Ammon's horn (tissue), 1 donor: ENCODE results near the gene RBM26.

Experiments
- DNase-seq: peaks from one replicate; pipeline ENCODE4 v3.0.0-alpha.2; 2016; ENCODE audit warnings: low spot score

RBM26 gene

GRCh38 chr13:79423801-79424642, 18.0 kb upstream of the RBM26 start:
- peak; percentile 41 for DNase-seq

- no peak for DNase-seq
Measured at GRCh38 chr13:79423340-79423739, 17.3 kb upstream of the RBM26 start.

GRCh38 chr13:79419365-79419764, 13.3 kb upstream of the RBM26 start:
- DNase-seq, result no peak

- DNase-seq, result no peak
Measured at GRCh38 chr13:79417741-79418140, 11.7 kb upstream of the RBM26 start.

- DNase-seq, result no peak
Measured at GRCh38 chr13:79413521-79413920, 7.5 kb upstream of the RBM26 start.

- no peak for DNase-seq
Measured at GRCh38 chr13:79409828-79410227, 3.8 kb upstream of the RBM26 start.

GRCh38 chr13:79407349-79407979, 1.4 kb upstream of the RBM26 start:
- no peak for DNase-seq

- DNase-seq, result no peak
Measured at GRCh38 chr13:79406597-79406908, 498 bp upstream of the RBM26 start.

GRCh38 chr13:79405501-79405830, 589 bp downstream of the RBM26 start:
- DNase-seq, result peak; percentile 26

- no peak for DNase-seq
Measured at GRCh38 chr13:79404985-79405384, 1.1 kb downstream of the RBM26 start.

- DNase-seq, result no peak
Measured at GRCh38 chr13:79404361-79404760, 1.7 kb downstream of the RBM26 start.

GRCh38 chr13:79403113-79403512, 2.9 kb downstream of the RBM26 start:
- DNase-seq, result no peak

GRCh38 chr13:79402679-79403078, 3.4 kb downstream of the RBM26 start:
- DNase-seq, result no peak

- DNase-seq, result no peak
Measured at GRCh38 chr13:79402074-79402635, 3.9 kb downstream of the RBM26 start.

- no peak for DNase-seq
Measured at GRCh38 chr13:79401259-79402070, 4.6 kb downstream of the RBM26 start.

GRCh38 chr13:79398915-79399314, 7.1 kb downstream of the RBM26 start:
- no peak for DNase-seq

GRCh38 chr13:79398127-79398526, 7.9 kb downstream of the RBM26 start:
- no peak for DNase-seq

- no peak for DNase-seq
Measured at GRCh38 chr13:79395881-79396280, 10.2 kb downstream of the RBM26 start.

- DNase-seq, result no peak
Measured at GRCh38 chr13:79393564-79394249, 12.3 kb downstream of the RBM26 start.

GRCh38 chr13:79392882-79393563, 13.0 kb downstream of the RBM26 start:
- no peak for DNase-seq

- no peak for DNase-seq
Measured at GRCh38 chr13:79389026-79389425, 17.0 kb downstream of the RBM26 start.

- DNase-seq, result no peak
Measured at GRCh38 chr13:79387853-79388252, 18.2 kb downstream of the RBM26 start.
